ENCODE results near the gene VHLL.

DNA sequence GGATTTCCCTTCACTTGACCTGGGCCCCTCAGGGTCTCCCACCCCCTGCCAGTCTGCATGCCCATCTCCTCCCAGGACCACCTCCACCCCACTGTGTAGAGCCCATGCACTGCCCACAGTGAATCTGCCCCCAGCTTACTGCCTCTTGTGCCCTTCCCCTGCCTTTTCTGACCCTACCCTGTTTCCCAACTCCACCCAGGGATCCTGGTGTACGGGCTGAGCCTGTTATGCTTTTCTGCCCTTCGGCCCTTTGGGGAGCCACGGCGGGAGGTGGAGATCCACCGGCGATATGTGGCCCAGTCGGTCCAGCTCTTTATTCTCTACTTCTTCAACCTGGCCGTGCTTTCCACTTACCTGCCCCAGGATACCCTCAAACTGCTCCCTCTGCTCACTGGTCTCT, 13.0 kb downstream of the VHLL start:
- TF ChIP-seq CTCF (IDR thresholded peaks at IDR 0.05) (no peak), POLR2AphosphoS5 (IDR thresholded peaks at IDR 0.05) (no peak), POLR2A (IDR thresholded peaks at IDR 0.05) (no peak), EP300 (IDR thresholded peaks at IDR 0.05) (no peak)

Data from stomach (tissue), 4 donors.